Endothelial cell of umbilical vein (primary cell): Measurements from ENCODE around the gene MID1. TPM values are rescaled to one million over a fixed set of nuclear protein-coding genes. Genes with fewer than 3 reads are reported as not detected.

Source experiments
- BruUV-seq: library from RNA; stranded (reverse); fragments of 400-500 nt; replicated peaks from 2 replicates; lab custom pipeline; 2021; lab: Mats Ljungman, UMichigan
- CTCF ChIA-PET: fragments of 300-600, 350-600 bp; sonication (Branson Sonifier 250); formaldehyde crosslinking; loops from one replicate; lab custom pipeline; 2021; ENCODE audit warnings: antibody characterized with exemption, inconsistent platforms; lab: Charles Lee
- POLR2A ChIA-PET: fragments of 300-600, 350-600 bp; sonication (Branson Sonifier 250); formaldehyde crosslinking; loops from one replicate; lab custom pipeline; 2021; ENCODE audit warnings: antibody characterized with exemption, inconsistent platforms; lab: Charles Lee
- DNase-seq: peaks from one replicate; pipeline ENCODE4 v3.0.0-alpha.2; 2011; ENCODE audit warnings: low read depth, low spot score
- FAIRE-seq: peaks from 2 replicates; lab custom pipeline; 2011; peaks lifted over from hg19 to GRCh38; lab: Jason Lieb, UNC
- H2AFZ ChIP-seq: 2 replicates; pipeline ENCODE4 v1.6.0; 2012; ENCODE audit warnings: low read depth, low read length, control low read depth, inconsistent platforms
- H3K27ac ChIP-seq: 2 replicates; pipeline ENCODE4 v1.5.1; 2011; ENCODE audit warnings: low read depth, mild to moderate bottlenecking, control low read depth, low read length, moderate library complexity; ENCODE audit not compliant: insufficient read depth
- H3K27me3 ChIP-seq, 2 experiments: 2 replicates each; pipeline versions ENCODE4 v1.6.0 to v1.6.1; 2011; ENCODE audit warnings: low read length in 2 of 2, mixed read lengths in 1 of 2; ENCODE audit not compliant: control insufficient read depth in 2 of 2, insufficient read depth in 2 of 2
- H3K36me3 ChIP-seq, 2 experiments: 2 replicates in 1 of 2; 3 replicates in 1 of 2; pipeline ENCODE4 v1.5.1; 2011; ENCODE audit warnings: low read length in 2 of 2, mild to moderate bottlenecking in 1 of 2, moderate library complexity in 1 of 2; ENCODE audit not compliant: control insufficient read depth in 2 of 2, insufficient read depth in 2 of 2; ENCODE audit errors: extremely low read depth in 1 of 2
- H3K4me1 ChIP-seq: 3 replicates; pipeline ENCODE4 v1.5.1; 2011; ENCODE audit warnings: mild to moderate bottlenecking, low read length; ENCODE audit not compliant: control insufficient read depth, insufficient read depth; ENCODE audit errors: extremely low read depth
- H3K4me2 ChIP-seq: 2 replicates; pipeline ENCODE4 v1.6.1; 2011; ENCODE audit warnings: low read length, control low read depth, mixed read lengths; ENCODE audit not compliant: insufficient read depth
- H3K4me3 ChIP-seq, 3 experiments: fragments of 200-600 bp in 1 of 3; sonication (generic), shearing (Covaris generic) in 1 of 3; replicated peaks in 1 of 3; 2 replicates each; pipeline ENCODE4 v1.5.1; 2011 to 2016; ENCODE audit warnings: control low read depth in 3 of 3, low read length in 3 of 3, mild to moderate bottlenecking in 2 of 3, inconsistent platforms in 1 of 3, low read depth in 1 of 3, moderate library complexity in 1 of 3; ENCODE audit not compliant: insufficient read depth in 1 of 3
- H3K79me2 ChIP-seq: 2 replicates; pipeline ENCODE4 v1.6.0; 2012; ENCODE audit warnings: low read length, inconsistent platforms; ENCODE audit not compliant: control insufficient read depth, insufficient read depth
- H3K9ac ChIP-seq: replicated peaks from 2 replicates; pipeline ENCODE3; 2011; ENCODE audit warnings: low read length, control low read depth; ENCODE audit not compliant: insufficient read depth; ENCODE audit errors: extremely low read depth
- H3K9me1 ChIP-seq: replicated peaks from 3 replicates; pipeline ENCODE4 v1.6.0; 2011; ENCODE audit warnings: mild to moderate bottlenecking, low read length; ENCODE audit not compliant: control insufficient read depth, insufficient read depth; ENCODE audit errors: extremely low read depth
- H3K9me3 ChIP-seq: replicated peaks from 2 replicates; pipeline ENCODE4 v1.5.1; 2012; ENCODE audit warnings: low read length, inconsistent platforms; ENCODE audit not compliant: control insufficient read depth, insufficient read depth
- H4K20me1 ChIP-seq: replicated peaks from 2 replicates; pipeline ENCODE3; 2011; ENCODE audit warnings: mild to moderate bottlenecking, low read length; ENCODE audit not compliant: control insufficient read depth, insufficient read depth; ENCODE audit errors: extremely low read depth
- EZH2 ChIP-seq: IDR thresholded peaks from 2 replicates; pipeline ENCODE4 v1.6.1; 2012; ENCODE audit warnings: borderline replicate concordance, low read depth, mild to moderate bottlenecking, moderate library complexity, low read length, inconsistent platforms; ENCODE audit not compliant: severe bottlenecking
- FOS ChIP-seq: IDR thresholded peaks from 2 replicates; pipeline ENCODE4 v1.6.1; 2011; ENCODE audit warnings: mild to moderate bottlenecking, low read length, moderate library complexity, borderline replicate concordance; ENCODE audit not compliant: insufficient read depth
- GATA2 ChIP-seq: IDR thresholded peaks from 2 replicates; pipeline ENCODE4 v1.7.0; 2011; ENCODE audit warnings: low read depth, mild to moderate bottlenecking, moderate library complexity, mixed read lengths, low read length; ENCODE audit not compliant: insufficient read length, insufficient read depth
- JUN ChIP-seq: IDR thresholded peaks from 2 replicates; pipeline ENCODE4 v1.6.1; 2011; ENCODE audit warnings: borderline replicate concordance, low read depth; ENCODE audit not compliant: insufficient read length, insufficient read depth
- MYC ChIP-seq: IDR thresholded peaks from one replicate; pipeline ENCODE4 v1.6.1; 2011; ENCODE audit warnings: mild to moderate bottlenecking, low read depth, low read length
- POLR2A ChIP-seq: IDR thresholded peaks from 2 replicates; pipeline ENCODE4 v1.6.1; 2012; ENCODE audit warnings: low read depth, mild to moderate bottlenecking, control low read depth, low read length
- POLR2AphosphoS5 ChIP-seq: IDR thresholded peaks from 2 replicates; pipeline ENCODE4 v1.6.1; 2012; ENCODE audit warnings: low read depth, mild to moderate bottlenecking, control low read depth, low read length, moderate library complexity; ENCODE audit not compliant: insufficient read depth
- dilution Hi-C: fragments of 300-500 bp; cut with MboI; formaldehyde crosslinking; loops from one replicate; pipeline ENCODE4 v1.15.0; 2019; ENCODE audit warnings: low sequenced_read_pairs; ENCODE audit not compliant: extremely low pct_ligation_motif_present
- intact Hi-C: fragments of 100-400 bp; cut with micrococcal nuclease; formaldehyde crosslinking; loops from one replicate; pipeline ENCODE4 v1.10.0; 2022
- polyA plus RNA-seq, 4 experiments: library from polyadenylated mRNA; depleted of rRNA in 3 of 4; stranded (reverse) in 3 of 4; unstranded in 1 of 4; fragments of >200 nt; gene quantifications; 2 replicates each; pipeline versions ENCODE4 v1.2.1 to v1.2.3, GENCODE V29; 2011 to 2012; ENCODE audit warnings: missing spikeins in 1 of 4
- total RNA-seq: library from RNA; stranded (reverse); gene quantifications from 2 replicates; pipeline ENCODE4 v1.2.3, GENCODE V29; 2021
- TF ChIP-seq, protein P1 (sequence below): IDR thresholded peaks from 2 replicates; pipeline ENCODE4 v1.6.1; 2011; ENCODE audit not compliant: insufficient read depth, insufficient read length
- TF ChIP-seq, protein P2 (sequence below), 2 donors: IDR thresholded peaks; 1 replicate in 1 of 2; 2 replicates in 1 of 2; pipeline ENCODE4 v1.5.1; 2011; ENCODE audit warnings: low read length in 2 of 2, mild to moderate bottlenecking in 2 of 2, moderate library complexity in 2 of 2, control low read depth in 1 of 2, inconsistent platforms in 1 of 2, low read depth in 1 of 2; ENCODE audit not compliant: insufficient read depth in 1 of 2; ENCODE audit errors: extremely low read depth in 1 of 2

MID1 gene
- total and polyA plus RNA-seq, 2 donors (not counting 3 experiments of a cell fraction or from before 2014, with no cell fraction given), result 21.3 to 29.8 TPM

DNA sequence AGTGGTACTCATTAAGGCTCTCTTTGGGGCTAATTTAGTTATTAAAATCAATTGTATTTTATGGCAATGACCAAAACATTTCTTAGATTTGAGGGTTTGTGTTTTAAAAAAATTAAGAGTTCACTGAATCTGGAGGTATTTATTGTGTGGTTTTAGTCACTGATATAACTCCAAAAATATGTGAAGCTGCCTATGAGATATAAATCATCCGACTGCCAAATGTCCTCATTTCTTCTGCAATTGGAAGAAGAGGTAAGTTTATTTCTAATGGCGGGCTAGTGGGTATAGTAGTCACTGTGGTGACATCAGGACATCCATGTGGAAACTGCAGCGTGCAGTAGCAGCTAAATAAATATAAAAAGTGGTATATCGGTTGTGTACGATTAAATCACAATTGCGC, 205.5 kb downstream of the MID1 start:
- no peak for TF ChIP-seq EZH2
- TF ChIP-seq MYC, result no peak
- TF ChIP-seq GATA2, result no peak
- TF ChIP-seq, protein P1, sequence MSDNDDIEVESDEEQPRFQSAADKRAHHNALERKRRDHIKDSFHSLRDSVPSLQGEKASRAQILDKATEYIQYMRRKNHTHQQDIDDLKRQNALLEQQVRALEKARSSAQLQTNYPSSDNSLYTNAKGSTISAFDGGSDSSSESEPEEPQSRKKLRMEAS, result no peak
- TF ChIP-seq JUN, result no peak
- TF ChIP-seq, protein P2, sequence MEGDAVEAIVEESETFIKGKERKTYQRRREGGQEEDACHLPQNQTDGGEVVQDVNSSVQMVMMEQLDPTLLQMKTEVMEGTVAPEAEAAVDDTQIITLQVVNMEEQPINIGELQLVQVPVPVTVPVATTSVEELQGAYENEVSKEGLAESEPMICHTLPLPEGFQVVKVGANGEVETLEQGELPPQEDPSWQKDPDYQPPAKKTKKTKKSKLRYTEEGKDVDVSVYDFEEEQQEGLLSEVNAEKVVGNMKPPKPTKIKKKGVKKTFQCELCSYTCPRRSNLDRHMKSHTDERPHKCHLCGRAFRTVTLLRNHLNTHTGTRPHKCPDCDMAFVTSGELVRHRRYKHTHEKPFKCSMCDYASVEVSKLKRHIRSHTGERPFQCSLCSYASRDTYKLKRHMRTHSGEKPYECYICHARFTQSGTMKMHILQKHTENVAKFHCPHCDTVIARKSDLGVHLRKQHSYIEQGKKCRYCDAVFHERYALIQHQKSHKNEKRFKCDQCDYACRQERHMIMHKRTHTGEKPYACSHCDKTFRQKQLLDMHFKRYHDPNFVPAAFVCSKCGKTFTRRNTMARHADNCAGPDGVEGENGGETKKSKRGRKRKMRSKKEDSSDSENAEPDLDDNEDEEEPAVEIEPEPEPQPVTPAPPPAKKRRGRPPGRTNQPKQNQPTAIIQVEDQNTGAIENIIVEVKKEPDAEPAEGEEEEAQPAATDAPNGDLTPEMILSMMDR (IDR thresholded peaks at IDR 0.05; ENCODE audit: extremely low read depth in 1 of 2, insufficient read depth in 1 of 2, low read depth in 1 of 2, low read length in 2 of 2), result no peak
- no peak for TF ChIP-seq FOS
- TF ChIP-seq POLR2AphosphoS5, result no peak
- no peak for TF ChIP-seq POLR2A
- Histone ChIP-seq H3K9me1 (no peaks in the 10 kb centered on the region), H2AFZ (no peak overlapping the region), H3K4me3 (no peak overlapping the region), H3K27me3 (no peaks in the 10 kb centered on the region), H3K79me2 (no peaks in the 10 kb centered on the region), H3K4me1 (no peaks in the 10 kb centered on the region), H3K9me3 (no peaks in the 10 kb centered on the region), H3K36me3 (no peaks in the 10 kb centered on the region), H3K27ac (no peak overlapping the region), H3K4me2 (no peak overlapping the region), H4K20me1 (no peaks in the 10 kb centered on the region), H3K9ac (no peak overlapping the region)
- no TSS peak for BruUV-seq
- CTCF ChIA-PET, result no interaction called here
- dilution Hi-C loops (no loop called here), intact Hi-C loops (no loop called here)
- no peak for FAIRE-seq
- DNase-seq, result no peak
- POLR2A ChIA-PET, result no interaction called here
